Caco-2 (cell line): Measurements from ENCODE around the gene KDM8. TPM values are rescaled to one million over a fixed set of nuclear protein-coding genes. Genes with fewer than 3 reads are reported as not detected.

Source experiments
- BruUV-seq: library from RNA; stranded (reverse); fragments of 400-500 nt; replicated peaks from 2 replicates; lab custom pipeline; 2021; lab: Mats Ljungman, UMichigan
- CTCF ChIA-PET: fragments of 300-600 bp; sonication (Branson Sonifier 250); formaldehyde crosslinking; loops from one replicate; lab custom pipeline; 2022; ENCODE audit warnings: antibody characterized with exemption; lab: Charles Lee
- POLR2A ChIA-PET: fragments of 300-600 bp; sonication (Branson Sonifier 250); formaldehyde crosslinking; loops from one replicate; lab custom pipeline; 2022; ENCODE audit warnings: antibody characterized with exemption; lab: Charles Lee
- DNase-seq, 2 experiments: peaks; one replicate each; pipeline versions ENCODE4 v3.0.0 to v3.0.0-alpha.2; 2020 to 2022
- H3K27me3 ChIP-seq: replicated peaks from 2 replicates; pipeline ENCODE4 v1.6.0; 2011; ENCODE audit warnings: low read length; ENCODE audit not compliant: control insufficient read depth, insufficient read depth
- H3K36me3 ChIP-seq: 2 replicates; pipeline ENCODE4 v1.5.1; 2011; ENCODE audit warnings: low read length; ENCODE audit not compliant: control insufficient read depth, insufficient read depth
- H3K4me1 ChIP-seq: fragments of 250-450 bp; sonication (Bioruptor Pico); 2 replicates; pipeline ENCODE4 v1.5.1; 2020; ENCODE audit warnings: mild to moderate bottlenecking
- H3K4me3 ChIP-seq: 2 replicates; pipeline ENCODE4 v1.5.1; 2011; ENCODE audit warnings: low read depth, mild to moderate bottlenecking, control low read depth, low read length
- H3K9me3 ChIP-seq: fragments of 250-450 bp; sonication (Bioruptor Pico); 2 replicates; pipeline ENCODE4 v1.5.1; 2020; ENCODE audit warnings: mild to moderate bottlenecking, moderate library complexity
- H3K27ac Mint-ChIP-seq: one replicate; pipeline ENCODE4 v1.8.0; 2022; ENCODE audit warnings: mixed read lengths; ENCODE audit not compliant: unreplicated experiment
- H3K27me3 Mint-ChIP-seq: one replicate; pipeline ENCODE4 v1.8.0; 2022; ENCODE audit warnings: mixed read lengths; ENCODE audit not compliant: insufficient read depth, unreplicated experiment
- H3K36me3 Mint-ChIP-seq: one replicate; pipeline ENCODE4 v1.8.0; 2022; ENCODE audit warnings: mild to moderate bottlenecking, mixed read lengths; ENCODE audit not compliant: insufficient read depth, unreplicated experiment
- H3K4me1 Mint-ChIP-seq: one replicate; pipeline ENCODE4 v1.8.0; 2022; ENCODE audit warnings: low read depth, mixed read lengths; ENCODE audit not compliant: unreplicated experiment
- H3K4me3 Mint-ChIP-seq: one replicate; pipeline ENCODE4 v1.8.0; 2022; ENCODE audit warnings: mild to moderate bottlenecking, moderate library complexity, mixed read lengths; ENCODE audit not compliant: unreplicated experiment
- H3K9me3 Mint-ChIP-seq: one replicate; pipeline ENCODE4 v1.8.0; 2022; ENCODE audit warnings: mixed read lengths; ENCODE audit not compliant: unreplicated experiment
- CTCF ChIP-seq, 2 experiments: fragments of 200-600 bp in 1 of 2; IDR thresholded peaks; 1 replicate in 1 of 2; 2 replicates in 1 of 2; pipeline versions ENCODE4 v1.5.1 to v1.8.0; 2011 to 2022; ENCODE audit warnings: antibody characterized with exemption in 1 of 2, control low read depth in 1 of 2, inconsistent platforms in 1 of 2, low read depth in 1 of 2, low read length in 1 of 2, mild to moderate bottlenecking in 1 of 2, moderate library complexity in 1 of 2; ENCODE audit not compliant: insufficient read depth in 1 of 2, severe bottlenecking in 1 of 2, unreplicated experiment in 1 of 2
- intact Hi-C: fragments of 100-400 bp; cut with micrococcal nuclease; formaldehyde crosslinking; loops from one replicate; pipeline ENCODE4 v1.10.0; 2022; ENCODE audit not compliant: unreplicated experiment
- total RNA-seq: library from RNA; stranded (reverse); gene quantifications from 2 replicates; pipeline ENCODE4 v1.2.3, GENCODE V29; 2022

The KDM8 gene
- total RNA-seq, 1 experiment from 2014 or later = 7.0 TPM

- intact Hi-C loops = no loop called here
- Histone ChIP-seq H3K4me1 (peaks cover 4% of the 10 kb centered on the region; the same call in 1 of the 2 replicates), H3K36me3 (no peaks in the 10 kb centered on the region), H3K9me3 (no peaks in the 10 kb centered on the region), H3K4me3 (no peak overlapping the region), H3K27me3 (no peaks in the 10 kb centered on the region)
- CTCF ChIA-PET = no interaction called here
- DNase-seq = no peak
- POLR2A ChIA-PET = no interaction called here
- H3K4me3 Mint-ChIP-seq = no peak overlapping the region
- H3K36me3 Mint-ChIP-seq = no peaks in the 10 kb centered on the region
- TF ChIP-seq CTCF (IDR thresholded peaks at IDR 0.05; ENCODE audit: insufficient read depth in 1 of 2, low read depth in 1 of 2, low read length in 1 of 2, severe bottlenecking in 1 of 2, unreplicated experiment in 1 of 2) = no peak
- no peaks in the 10 kb centered on the region for H3K4me1 Mint-ChIP-seq
- no peaks in the 10 kb centered on the region for H3K9me3 Mint-ChIP-seq
- no TSS peak for BruUV-seq
- no peak overlapping the region for H3K27ac Mint-ChIP-seq
- H3K27me3 Mint-ChIP-seq = no peaks in the 10 kb centered on the region
These were observed 11.9 kb upstream of the KDM8 start for GRCh38 chr16:27191352-27191924.

GRCh38 chr16:27193300-27193990 lies 9.9 kb upstream of the KDM8 start:
- POLR2A ChIA-PET = no interaction called here
- Mint-ChIP-seq H3K36me3 (no peaks in the 10 kb centered on the region), H3K9me3 (no peaks in the 10 kb centered on the region), H3K27me3 (peaks cover 3% of the 10 kb centered on the region), H3K27ac (no peak overlapping the region), H3K4me3 (no peak overlapping the region), H3K4me1 (no peaks in the 10 kb centered on the region)
- intact Hi-C loops = no loop called here
- TF ChIP-seq CTCF (IDR thresholded peaks at IDR 0.05; ENCODE audit: insufficient read depth in 1 of 2, low read depth in 1 of 2, low read length in 1 of 2, severe bottlenecking in 1 of 2, unreplicated experiment in 1 of 2) = peak in 1 of 2 experiments; percentile 7
- DNase-seq = no peak
- Histone ChIP-seq H3K4me1 (peaks cover 4% of the 10 kb centered on the region; the same call in 1 of the 2 replicates), H3K9me3 (no peaks in the 10 kb centered on the region), H3K27me3 (no peaks in the 10 kb centered on the region), H3K36me3 (no peaks in the 10 kb centered on the region), H3K4me3 (no peak overlapping the region)
- CTCF ChIA-PET = interaction anchor here (1.1 kb wide), 1 partner anchor 14 kb away, joined by 6 read pairs; no protein-coding TSS in a partner anchor
- BruUV-seq = no TSS peak

GRCh38 chr16:27195076-27195741 lies 8.1 kb upstream of the KDM8 start:
- Mint-ChIP-seq H3K4me1 (no peaks in the 10 kb centered on the region), H3K9me3 (no peaks in the 10 kb centered on the region), H3K27me3 (peaks cover 3% of the 10 kb centered on the region), H3K4me3 (no peak overlapping the region), H3K36me3 (no peaks in the 10 kb centered on the region), H3K27ac (no peak overlapping the region)
- H3K4me1 ChIP-seq = peaks cover 4% of the 10 kb centered on the region; the same call in 1 of the 2 replicates
- H3K4me3 ChIP-seq = no peak overlapping the region
- no peak for DNase-seq
- POLR2A ChIA-PET = no interaction called here
- no peaks in the 10 kb centered on the region for H3K9me3 ChIP-seq
- no peaks in the 10 kb centered on the region for H3K36me3 ChIP-seq
- no peak for TF ChIP-seq CTCF (IDR thresholded peaks at IDR 0.05; ENCODE audit: insufficient read depth in 1 of 2, low read depth in 1 of 2, low read length in 1 of 2, severe bottlenecking in 1 of 2, unreplicated experiment in 1 of 2)
- no TSS peak for BruUV-seq
- H3K27me3 ChIP-seq = no peaks in the 10 kb centered on the region
- CTCF ChIA-PET = interaction anchor here (0.8 to 1.1 kb wide), 2 partner anchors 16 to 85 kb away, joined by 3 to 11 read pairs; no protein-coding TSS in a partner anchor
- intact Hi-C loops = no loop called here
